DOHH2 (cell line): ENCODE results near the gene MAP2.

ENCODE experiments used
- H3F3A ChIP-seq: fragments of 200-600 bp; sonication (generic), shearing (Covaris generic); 2 replicates; pipeline ENCODE4 v1.6.0; 2016; ENCODE audit warnings: antibody characterized with exemption, mild to moderate bottlenecking; ENCODE audit not compliant: control insufficient read depth, insufficient read depth
- H3K27ac ChIP-seq: fragments of 200-600 bp; sonication (generic); 2 replicates; pipeline ENCODE4 v1.5.1; 2014; ENCODE audit warnings: low read depth, mild to moderate bottlenecking, low read length, moderate library complexity
- H3K27me3 ChIP-seq: fragments of 200-600 bp; sonication (generic); 2 replicates; pipeline ENCODE4 v1.6.1; 2014; ENCODE audit warnings: mild to moderate bottlenecking, low read length, mixed read lengths; ENCODE audit not compliant: control insufficient read depth
- H3K36me3 ChIP-seq: fragments of 200-600 bp; sonication (generic); 2 replicates; pipeline ENCODE4 v1.6.1; 2014; ENCODE audit warnings: mild to moderate bottlenecking, low read length, moderate library complexity, mixed read lengths; ENCODE audit not compliant: control insufficient read depth
- H3K4me1 ChIP-seq: fragments of 200-600 bp; sonication (generic); 2 replicates; pipeline ENCODE4 v1.6.1; 2014; ENCODE audit warnings: mild to moderate bottlenecking, low read length, mixed read lengths; ENCODE audit not compliant: control insufficient read depth
- H3K4me2 ChIP-seq: fragments of 200-600 bp; sonication (generic); 2 replicates; pipeline ENCODE4 v1.6.0; 2014; ENCODE audit warnings: mild to moderate bottlenecking, low read length, moderate library complexity
- H3K4me3 ChIP-seq: fragments of 200-600 bp; sonication (generic); 2 replicates; pipeline ENCODE4 v1.5.1; 2014; ENCODE audit warnings: mild to moderate bottlenecking, low read length, mixed read lengths
- H3K79me2 ChIP-seq: fragments of 200-600 bp; sonication (generic); 2 replicates; pipeline ENCODE4 v1.6.1; 2014; ENCODE audit warnings: mild to moderate bottlenecking, low read length, mixed read lengths; ENCODE audit not compliant: control insufficient read depth
- H3K9me2 ChIP-seq: fragments of 200-600 bp; sonication (generic); replicated peaks from 2 replicates; pipeline ENCODE4 v1.6.1; 2014; ENCODE audit warnings: mild to moderate bottlenecking, low read length, mixed read lengths; ENCODE audit not compliant: control insufficient read depth
- H3K9me3 ChIP-seq: fragments of 200-600 bp; sonication (generic); 2 replicates; pipeline ENCODE4 v1.6.1; 2014; ENCODE audit warnings: antibody characterized with exemption, low read length, mixed read lengths; ENCODE audit not compliant: control insufficient read depth, insufficient read depth
- H4K20me1 ChIP-seq: fragments of 200-600 bp; sonication (generic); 2 replicates; pipeline ENCODE4 v1.6.0; 2014; ENCODE audit warnings: low read depth, mild to moderate bottlenecking, antibody characterized with exemption, low read length, moderate library complexity; ENCODE audit not compliant: control insufficient read depth, insufficient read depth
- EZH2phosphoT487 ChIP-seq: fragments of 200-600 bp; sonication (generic); IDR thresholded peaks from 2 replicates; pipeline ENCODE4 v1.6.1; 2017; ENCODE audit warnings: borderline replicate concordance, mild to moderate bottlenecking, antibody characterized with exemption, low read length, moderate library complexity, mixed read lengths
- TF ChIP-seq, protein P1 (sequence below): fragments of 200-600 bp; sonication (generic); IDR thresholded peaks from one replicate; pipeline ENCODE4 v1.5.1; 2014; ENCODE audit warnings: antibody characterized with exemption, mild to moderate bottlenecking, low read depth, low read length; ENCODE audit not compliant: poor library complexity, severe bottlenecking

Gene MAP2

GRCh38 chr2:209577376-209578357 lies 153.8 kb downstream of the MAP2 start:
- no peak overlapping the region for H3K27ac ChIP-seq
- no peaks in the 10 kb centered on the region for H3K9me2 ChIP-seq
- no peaks in the 10 kb centered on the region for H3K9me3 ChIP-seq
- no peak for TF ChIP-seq EZH2phosphoT487
- TF ChIP-seq, protein P1, sequence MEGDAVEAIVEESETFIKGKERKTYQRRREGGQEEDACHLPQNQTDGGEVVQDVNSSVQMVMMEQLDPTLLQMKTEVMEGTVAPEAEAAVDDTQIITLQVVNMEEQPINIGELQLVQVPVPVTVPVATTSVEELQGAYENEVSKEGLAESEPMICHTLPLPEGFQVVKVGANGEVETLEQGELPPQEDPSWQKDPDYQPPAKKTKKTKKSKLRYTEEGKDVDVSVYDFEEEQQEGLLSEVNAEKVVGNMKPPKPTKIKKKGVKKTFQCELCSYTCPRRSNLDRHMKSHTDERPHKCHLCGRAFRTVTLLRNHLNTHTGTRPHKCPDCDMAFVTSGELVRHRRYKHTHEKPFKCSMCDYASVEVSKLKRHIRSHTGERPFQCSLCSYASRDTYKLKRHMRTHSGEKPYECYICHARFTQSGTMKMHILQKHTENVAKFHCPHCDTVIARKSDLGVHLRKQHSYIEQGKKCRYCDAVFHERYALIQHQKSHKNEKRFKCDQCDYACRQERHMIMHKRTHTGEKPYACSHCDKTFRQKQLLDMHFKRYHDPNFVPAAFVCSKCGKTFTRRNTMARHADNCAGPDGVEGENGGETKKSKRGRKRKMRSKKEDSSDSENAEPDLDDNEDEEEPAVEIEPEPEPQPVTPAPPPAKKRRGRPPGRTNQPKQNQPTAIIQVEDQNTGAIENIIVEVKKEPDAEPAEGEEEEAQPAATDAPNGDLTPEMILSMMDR, result peak; percentile 50
- no peaks in the 10 kb centered on the region for H3K79me2 ChIP-seq
- H3F3A ChIP-seq, result no peaks in the 10 kb centered on the region
- peaks cover 3% of the 10 kb centered on the region; the same call in 1 of the 2 replicates for H3K4me1 ChIP-seq
- H3K4me3 ChIP-seq, result no peak overlapping the region
- H3K4me2 ChIP-seq, result no peak overlapping the region
- H4K20me1 ChIP-seq, result no peaks in the 10 kb centered on the region
- H3K27me3 ChIP-seq, result no peaks in the 10 kb centered on the region
- H3K36me3 ChIP-seq, result no peaks in the 10 kb centered on the region

DNA sequence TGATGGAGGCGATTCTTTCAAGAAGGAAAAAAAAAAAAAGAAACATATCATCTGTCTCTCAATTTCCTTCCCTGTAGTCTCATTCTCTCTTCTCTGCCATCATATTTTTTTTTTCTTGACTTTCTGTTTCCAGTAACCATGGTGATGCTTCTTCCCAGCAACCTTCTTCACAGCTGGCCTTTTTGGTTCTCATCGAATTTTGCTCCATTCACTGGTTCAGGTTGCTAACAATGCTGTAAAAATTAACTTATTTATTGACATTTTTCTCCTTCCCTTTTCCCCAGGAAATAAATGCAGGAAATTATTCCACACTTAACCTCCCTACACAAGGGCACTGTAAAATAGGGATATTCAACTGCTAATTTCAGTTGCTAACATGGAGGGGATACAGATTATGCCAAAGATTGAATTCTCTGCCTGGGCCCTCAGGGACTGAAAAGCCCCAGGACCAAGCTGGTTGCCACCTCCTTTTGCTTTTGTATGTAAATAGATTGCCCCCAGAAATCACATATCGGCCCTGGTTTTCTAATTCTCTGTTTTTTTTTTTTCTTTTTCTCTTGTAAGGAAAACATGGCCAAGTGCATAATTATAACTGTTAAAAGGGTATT lies 154.7 kb downstream of the MAP2 start:
- Histone ChIP-seq H3K27me3 (no peaks in the 10 kb centered on the region), H4K20me1 (no peaks in the 10 kb centered on the region), H3K27ac (no peak overlapping the region), H3K4me2 (no peak overlapping the region), H3K9me2 (no peaks in the 10 kb centered on the region), H3K79me2 (no peaks in the 10 kb centered on the region), H3K4me1 (peaks cover 3% of the 10 kb centered on the region; the same call in 1 of the 2 replicates), H3F3A (no peaks in the 10 kb centered on the region), H3K4me3 (no peak overlapping the region), H3K9me3 (no peaks in the 10 kb centered on the region), H3K36me3 (no peaks in the 10 kb centered on the region)
- TF ChIP-seq, protein P1, result no peak
- TF ChIP-seq EZH2phosphoT487, result no peak

DNA sequence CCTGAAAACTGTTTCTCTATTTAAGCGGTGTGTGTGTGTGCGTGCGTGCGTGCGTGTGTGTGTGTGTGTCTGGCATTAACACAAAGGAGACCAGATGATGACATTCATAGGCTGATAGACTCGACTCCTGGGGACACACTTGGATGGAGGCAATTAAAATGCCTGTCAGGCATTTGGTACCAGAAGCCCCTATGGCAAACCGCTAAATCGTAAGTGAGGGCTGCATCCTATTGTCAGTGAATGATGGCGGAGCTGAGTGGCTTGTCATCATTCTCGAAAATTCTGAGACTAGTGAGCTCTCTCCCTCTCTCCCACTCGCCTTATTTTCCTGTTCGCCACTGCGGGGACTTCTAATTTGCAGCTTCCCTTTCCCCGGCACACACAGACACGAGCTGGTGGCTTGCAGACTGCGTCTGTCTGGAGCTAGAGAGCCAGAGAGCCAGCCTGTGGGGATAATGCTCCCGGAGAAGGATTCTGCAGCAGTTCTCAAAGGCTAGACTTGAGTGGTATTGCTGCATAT lies 155.4 kb downstream of the MAP2 start:
- Histone ChIP-seq H3K79me2 (no peaks in the 10 kb centered on the region), H3K4me3 (no peak overlapping the region), H4K20me1 (no peaks in the 10 kb centered on the region), H3K9me2 (no peaks in the 10 kb centered on the region), H3K4me2 (0 out of 2 replicates have a peak overlapping the region, but pooled peaks have one; percentile 23), H3K4me1 (peaks cover 3% of the 10 kb centered on the region; the same call in 1 of the 2 replicates), H3K27me3 (no peaks in the 10 kb centered on the region), H3K9me3 (no peaks in the 10 kb centered on the region), H3K36me3 (no peaks in the 10 kb centered on the region), H3K27ac (no peak overlapping the region), H3F3A (no peaks in the 10 kb centered on the region)
- TF ChIP-seq, protein P1, result no peak
